Tibial nerve (tissue), 3 donors: ENCODE measurements around the gene ERBB3.

Source experiments
- CTCF ChIP-seq, 5 experiments: fragments of 200-600 bp in 3 of 5; fragments of 450-650 bp in 2 of 5; sonication (generic) in 3 of 5; IDR thresholded peaks; one replicate each; pipeline ENCODE4 v1.5.1; 2016 to 2019; ENCODE audit warnings: antibody characterized with exemption in 5 of 5, mild to moderate bottlenecking in 3 of 5, moderate library complexity in 2 of 5
- POLR2A ChIP-seq, 2 donors: fragments of 450-650 bp; IDR thresholded peaks; one replicate each; pipeline ENCODE4 v1.6.1; 2017; ENCODE audit warnings: antibody characterized with exemption in 2 of 2, mild to moderate bottlenecking in 2 of 2, moderate library complexity in 2 of 2

GRCh38 chr12:56082382-56082781 lies 2.4 kb downstream of the ERBB3 start:
- no peak for TF ChIP-seq CTCF (IDR thresholded peaks at IDR 0.05)
- TF ChIP-seq POLR2A (IDR thresholded peaks at IDR 0.05), result no peak
